Hepatocyte (in vitro differentiated cells): ENCODE results near the gene MYL6. TPM values are rescaled to one million over a fixed set of nuclear protein-coding genes. Genes with fewer than 3 reads are reported as not detected.

ENCODE experiments used
- DNase-seq: peaks from one replicate; pipeline ENCODE4 v3.0.0-alpha.2; 2016; ENCODE audit warnings: low spot score
- H2AFZ ChIP-seq: fragments of 200-600 bp; sonication (generic); 2 replicates; pipeline ENCODE4 v1.6.0; 2016; ENCODE audit warnings: antibody characterized with exemption, mild to moderate bottlenecking
- H3K27ac ChIP-seq: fragments of 200-600 bp; sonication (generic); 2 replicates; pipeline ENCODE4 v1.5.1; 2016; ENCODE audit warnings: mild to moderate bottlenecking
- H3K27me3 ChIP-seq: fragments of 200-600 bp; sonication (generic); 2 replicates; pipeline ENCODE4 v1.6.1; 2016
- H3K36me3 ChIP-seq: fragments of 200-600 bp; sonication (generic); replicated peaks from 2 replicates; pipeline ENCODE4 v1.5.1; 2016; ENCODE audit warnings: low read depth; ENCODE audit not compliant: insufficient read depth
- H3K4me1 ChIP-seq: fragments of 200-600 bp; sonication (generic); 2 replicates; pipeline ENCODE4 v1.5.1; 2016; ENCODE audit warnings: mild to moderate bottlenecking, moderate library complexity; ENCODE audit not compliant: insufficient read depth
- H3K4me2 ChIP-seq: fragments of 200-600 bp; sonication (generic); 2 replicates; pipeline ENCODE4 v1.6.0; 2016
- H3K4me3 ChIP-seq: fragments of 200-600 bp; sonication (generic); 2 replicates; pipeline ENCODE4 v1.5.1; 2016; ENCODE audit warnings: mild to moderate bottlenecking
- H3K79me2 ChIP-seq: fragments of 200-600 bp; sonication (generic); 2 replicates; pipeline ENCODE4 v1.6.0; 2017; ENCODE audit warnings: mild to moderate bottlenecking
- H3K9me2 ChIP-seq: fragments of 200-600 bp; sonication (generic); replicated peaks from 2 replicates; pipeline ENCODE4 v1.6.0; 2017; ENCODE audit warnings: mild to moderate bottlenecking; ENCODE audit not compliant: insufficient read depth
- H3K9me3 ChIP-seq: fragments of 200-600 bp; sonication (generic); 2 replicates; pipeline ENCODE4 v1.5.1; 2016; ENCODE audit warnings: low read depth, mild to moderate bottlenecking
- H4K20me1 ChIP-seq: fragments of 200-600 bp; sonication (generic); 2 replicates; pipeline ENCODE4 v1.6.0; 2016; ENCODE audit warnings: mild to moderate bottlenecking; ENCODE audit not compliant: insufficient read depth, poor library complexity, severe bottlenecking
- EZH2 ChIP-seq: fragments of 200-600 bp; sonication (generic); IDR thresholded peaks from 2 replicates; pipeline ENCODE4 v1.6.1; 2016; ENCODE audit warnings: antibody characterized with exemption, mild to moderate bottlenecking, borderline replicate concordance
- EZH2phosphoT487 ChIP-seq: fragments of 200-600 bp; sonication (generic); IDR thresholded peaks from one replicate; pipeline ENCODE4 v1.6.1; 2018; ENCODE audit warnings: antibody characterized with exemption, mild to moderate bottlenecking, low read depth, moderate library complexity; ENCODE audit not compliant: unreplicated experiment, severe bottlenecking
- WGBS: methylation state at CpG from one replicate; pipeline ENCODE4 v1.1.6; 2016; ENCODE audit warnings: low lambda C conversion rate; ENCODE audit errors: missing lambda C conversion rate; 5-methylcytosine and 5-hydroxymethylcytosine counted together
- polyA plus RNA-seq: library from polyadenylated mRNA; unstranded; fragments of >200 nt; fragmentation: Nextera tagmentation; extraction: Ambion mirVana; gene quantifications from 2 replicates; pipeline ENCODE4 v1.2.1, GENCODE V29; 2016
- total RNA-seq: library from RNA; depleted of rRNA; stranded (reverse); fragments of >200 nt; gene quantifications from 2 replicates; pipeline ENCODE4 v1.2.3, GENCODE V29; 2014
- TF ChIP-seq, protein P1 (sequence below): fragments of 200-600 bp; sonication (generic); IDR thresholded peaks from 2 replicates; pipeline ENCODE4 v1.5.1; 2016; ENCODE audit warnings: antibody characterized with exemption, mild to moderate bottlenecking; ENCODE audit not compliant: poor library complexity

MYL6 gene
- total and polyA plus RNA-seq, 2 experiments from 2014 or later = 1,441 to 2,273 TPM

GRCh38 chr12:56158926-56159461 is 835 bp downstream of the MYL6 start:
- Histone ChIP-seq H3K79me2 (peaks cover 36% of the 10 kb centered on the region), H3K9me3 (no peaks in the 10 kb centered on the region), H3K36me3 (no peaks in the 10 kb centered on the region), H3K4me1 (peaks cover 30% of the 10 kb centered on the region), H4K20me1 (peaks cover 29% of the 10 kb centered on the region), H3K4me2 (peak overlapping the region; percentile 88), H3K27me3 (no peaks in the 10 kb centered on the region), H3K27ac (peak overlapping the region; percentile 99), H3K9me2 (no peaks in the 10 kb centered on the region), H3K4me3 (peak overlapping the region; percentile 81), H2AFZ (no peak overlapping the region)
- TF ChIP-seq EZH2 (no peak), EZH2phosphoT487 (no peak)
- TF ChIP-seq, protein P1, sequence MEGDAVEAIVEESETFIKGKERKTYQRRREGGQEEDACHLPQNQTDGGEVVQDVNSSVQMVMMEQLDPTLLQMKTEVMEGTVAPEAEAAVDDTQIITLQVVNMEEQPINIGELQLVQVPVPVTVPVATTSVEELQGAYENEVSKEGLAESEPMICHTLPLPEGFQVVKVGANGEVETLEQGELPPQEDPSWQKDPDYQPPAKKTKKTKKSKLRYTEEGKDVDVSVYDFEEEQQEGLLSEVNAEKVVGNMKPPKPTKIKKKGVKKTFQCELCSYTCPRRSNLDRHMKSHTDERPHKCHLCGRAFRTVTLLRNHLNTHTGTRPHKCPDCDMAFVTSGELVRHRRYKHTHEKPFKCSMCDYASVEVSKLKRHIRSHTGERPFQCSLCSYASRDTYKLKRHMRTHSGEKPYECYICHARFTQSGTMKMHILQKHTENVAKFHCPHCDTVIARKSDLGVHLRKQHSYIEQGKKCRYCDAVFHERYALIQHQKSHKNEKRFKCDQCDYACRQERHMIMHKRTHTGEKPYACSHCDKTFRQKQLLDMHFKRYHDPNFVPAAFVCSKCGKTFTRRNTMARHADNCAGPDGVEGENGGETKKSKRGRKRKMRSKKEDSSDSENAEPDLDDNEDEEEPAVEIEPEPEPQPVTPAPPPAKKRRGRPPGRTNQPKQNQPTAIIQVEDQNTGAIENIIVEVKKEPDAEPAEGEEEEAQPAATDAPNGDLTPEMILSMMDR = no peak
- WGBS = 3% methylated on average over 6 of the region's 6 CpGs
- DNase-seq = peak; percentile 78

GRCh38 chr12:56159482-56160192 is 1.5 kb downstream of the MYL6 start:
- H3K36me3 ChIP-seq = no peaks in the 10 kb centered on the region
- peaks cover 29% of the 10 kb centered on the region for H4K20me1 ChIP-seq

DNA sequence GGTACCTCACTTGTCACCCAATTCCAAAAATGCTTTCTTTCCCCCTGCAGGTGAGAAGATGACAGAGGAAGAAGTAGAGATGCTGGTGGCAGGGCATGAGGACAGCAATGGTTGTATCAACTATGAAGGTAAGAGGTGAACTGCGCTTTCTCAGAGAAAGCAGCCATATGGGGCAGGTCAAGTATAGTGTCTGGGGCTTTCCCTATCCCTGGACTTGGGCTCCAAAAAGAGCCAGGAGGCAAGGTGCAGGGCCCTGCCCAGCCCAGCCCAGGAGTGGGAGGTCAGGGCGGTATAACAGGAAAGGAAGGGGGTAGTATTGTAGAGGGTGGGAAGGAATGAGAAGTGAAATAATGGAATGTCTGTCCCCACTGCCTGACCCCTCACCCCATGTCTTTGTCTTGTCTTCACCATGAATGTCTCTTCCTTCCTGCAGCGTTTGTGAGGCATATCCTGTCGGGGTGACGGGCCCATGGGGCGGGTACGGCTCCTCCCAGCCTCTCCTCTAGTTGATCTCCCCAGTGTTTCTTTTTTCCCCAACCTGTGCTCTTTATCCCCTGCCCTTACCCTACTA is 2.1 kb downstream of the MYL6 start:
- H3K9me3 ChIP-seq = no peaks in the 10 kb centered on the region
- peak overlapping the region; percentile 81 for H3K4me3 ChIP-seq
- peaks cover 29% of the 10 kb centered on the region for H4K20me1 ChIP-seq
- no peaks in the 10 kb centered on the region for H3K36me3 ChIP-seq
- no peaks in the 10 kb centered on the region for H3K9me2 ChIP-seq
- H3K4me2 ChIP-seq = peak overlapping the region; percentile 88
- DNase-seq = no peak
- peaks cover 30% of the 10 kb centered on the region for H3K4me1 ChIP-seq
- WGBS = 73% methylated on average over 7 of the region's 7 CpGs
- no peaks in the 10 kb centered on the region for H3K27me3 ChIP-seq
- H3K79me2 ChIP-seq = peaks cover 32% of the 10 kb centered on the region
- H3K27ac ChIP-seq = peak overlapping the region; percentile 99
- no peak overlapping the region for H2AFZ ChIP-seq
- TF ChIP-seq, protein P1 = no peak
- no peak for TF ChIP-seq EZH2phosphoT487
- no peak for TF ChIP-seq EZH2

More at GRCh38 chr12:56159482-56160192, 1.5 kb downstream of the MYL6 start:
- TF ChIP-seq, protein P1 = no peak
- TF ChIP-seq EZH2phosphoT487 (no peak), EZH2 (no peak)
- H3K4me3 ChIP-seq = peak overlapping the region; percentile 81
- H3K79me2 ChIP-seq = peaks cover 32% of the 10 kb centered on the region
- H3K4me1 ChIP-seq = peaks cover 30% of the 10 kb centered on the region
- no peak overlapping the region for H2AFZ ChIP-seq
- no peaks in the 10 kb centered on the region for H3K27me3 ChIP-seq
- H3K4me2 ChIP-seq = peak overlapping the region; percentile 88
- no peak for DNase-seq
- H3K9me3 ChIP-seq = no peaks in the 10 kb centered on the region
- WGBS = 66% methylated on average over 8 of the region's 8 CpGs
- H3K9me2 ChIP-seq = no peaks in the 10 kb centered on the region
- peak overlapping the region; percentile 99 for H3K27ac ChIP-seq
